ENCODE results near the gene SELENOH.

SELENOH gene

DNA sequence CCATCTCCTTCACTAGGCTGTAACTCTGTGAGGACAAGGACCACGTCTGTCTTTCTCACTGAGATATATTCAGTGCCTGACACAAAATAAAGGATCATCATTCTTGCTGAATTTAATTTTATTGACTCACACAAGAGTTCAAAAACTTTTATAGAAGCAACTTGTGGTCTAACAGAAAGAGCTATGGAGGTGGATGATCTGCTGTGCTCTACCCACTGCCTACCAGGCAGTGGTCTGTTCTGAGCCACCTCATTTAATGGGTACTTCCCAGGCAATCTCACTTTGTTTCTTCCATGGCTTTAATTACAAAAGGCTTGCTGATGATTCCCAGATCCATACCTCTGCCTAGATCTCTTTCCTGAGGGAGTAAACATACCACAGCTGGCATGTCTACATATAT lies 5.6 kb downstream of the SELENOH start:
- no peak for DNase-seq (ENCODE audit: low read depth)

DNA sequence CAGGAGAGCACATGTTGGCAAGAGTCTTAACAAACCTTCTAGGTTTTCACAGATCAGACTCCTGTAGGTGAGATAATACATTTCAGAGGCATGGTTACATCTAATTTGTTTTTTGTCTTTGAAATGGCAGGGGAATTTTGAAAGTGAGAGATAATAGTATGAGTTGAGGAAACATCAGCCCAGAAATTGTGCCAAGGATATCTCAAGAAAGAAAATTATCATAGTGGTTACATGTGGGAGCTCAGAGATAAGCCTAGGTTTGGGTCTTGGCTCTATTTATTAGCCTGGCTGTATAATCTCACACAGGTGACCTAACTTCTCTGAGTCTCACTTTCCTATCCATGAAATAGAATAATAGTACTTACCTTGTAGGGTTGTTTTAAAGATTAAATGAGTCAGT lies 9.9 kb downstream of the SELENOH start:
- no peak for DNase-seq (ENCODE audit: low read depth)

DNA sequence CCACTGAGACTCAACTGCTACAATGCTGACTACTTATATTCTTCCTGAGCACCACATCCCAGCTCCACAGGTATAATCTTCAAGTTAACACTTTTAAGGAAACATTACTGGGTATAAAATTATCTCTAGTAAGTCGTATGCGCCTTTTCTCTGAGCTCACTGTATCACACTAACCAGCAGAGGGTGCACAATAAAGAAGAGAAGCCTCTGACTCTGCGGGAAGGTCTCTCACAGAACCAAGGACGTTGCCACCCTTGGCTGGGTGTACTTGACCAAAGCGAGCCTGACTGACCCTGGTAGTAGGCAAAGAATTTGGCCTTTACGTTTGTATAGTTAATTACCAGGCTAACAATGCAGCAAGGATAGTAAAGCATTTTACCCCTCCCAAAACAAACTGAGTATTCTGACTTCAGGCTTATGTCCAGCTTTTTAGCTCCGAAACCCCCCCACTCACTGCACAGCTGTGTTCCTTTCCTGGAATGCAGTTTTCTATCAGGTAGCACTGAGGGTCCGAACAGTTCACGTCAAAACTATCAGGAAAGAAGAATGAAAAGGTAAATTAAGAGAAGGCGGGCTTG lies 10.5 kb downstream of the SELENOH start, which contains the start of gene BTBD18:
TSS of gene BTBD18 (minus strand) at position 144 of the 578 bp plus-strand sequence. CDS start 631 bp downstream, outside the sequence.
- no peak for DNase-seq (ENCODE audit: low read depth)

DNA sequence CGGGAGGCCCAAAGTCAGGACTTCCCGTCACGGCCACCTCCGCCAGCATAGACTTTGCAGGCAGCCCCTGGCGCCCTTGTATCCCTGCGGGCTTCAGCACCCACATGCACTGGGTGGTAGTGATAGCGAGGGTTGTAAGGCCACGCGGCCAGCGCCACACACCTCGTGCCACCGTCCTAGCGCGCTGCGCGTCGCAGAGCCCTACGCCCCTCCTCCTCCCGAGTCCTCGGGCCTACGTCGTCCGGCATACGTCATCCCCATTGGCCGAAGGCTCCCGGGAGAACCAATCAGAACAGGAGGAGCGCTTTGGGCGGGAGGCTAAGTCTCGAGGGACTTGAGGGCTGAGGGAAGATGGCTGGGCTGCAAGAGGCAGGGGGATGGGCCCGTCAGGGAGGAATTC lies 11.7 kb downstream of the SELENOH start:
- DNase-seq (ENCODE audit: low read depth): no peak

DNA sequence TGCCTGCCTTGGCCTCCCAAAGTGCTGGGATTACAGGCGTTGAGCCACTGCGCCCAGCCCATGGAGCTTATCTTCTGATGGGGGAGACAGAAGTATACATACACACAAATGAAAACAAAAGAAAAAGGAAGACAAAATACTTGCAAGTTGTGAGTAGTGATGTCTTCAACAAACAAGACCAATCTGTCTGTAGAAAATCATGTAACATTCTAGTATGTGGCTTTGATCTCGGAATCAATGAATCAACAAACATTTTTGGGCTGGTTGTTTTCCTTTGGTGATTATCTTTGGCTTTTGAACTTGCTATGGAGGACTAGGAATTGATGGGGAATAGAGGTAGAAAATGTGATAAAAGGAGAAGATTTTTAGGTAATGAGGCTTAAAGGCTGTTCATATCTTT lies 16.9 kb downstream of the SELENOH start:
- no peak for DNase-seq (ENCODE audit: low read depth)

DNA sequence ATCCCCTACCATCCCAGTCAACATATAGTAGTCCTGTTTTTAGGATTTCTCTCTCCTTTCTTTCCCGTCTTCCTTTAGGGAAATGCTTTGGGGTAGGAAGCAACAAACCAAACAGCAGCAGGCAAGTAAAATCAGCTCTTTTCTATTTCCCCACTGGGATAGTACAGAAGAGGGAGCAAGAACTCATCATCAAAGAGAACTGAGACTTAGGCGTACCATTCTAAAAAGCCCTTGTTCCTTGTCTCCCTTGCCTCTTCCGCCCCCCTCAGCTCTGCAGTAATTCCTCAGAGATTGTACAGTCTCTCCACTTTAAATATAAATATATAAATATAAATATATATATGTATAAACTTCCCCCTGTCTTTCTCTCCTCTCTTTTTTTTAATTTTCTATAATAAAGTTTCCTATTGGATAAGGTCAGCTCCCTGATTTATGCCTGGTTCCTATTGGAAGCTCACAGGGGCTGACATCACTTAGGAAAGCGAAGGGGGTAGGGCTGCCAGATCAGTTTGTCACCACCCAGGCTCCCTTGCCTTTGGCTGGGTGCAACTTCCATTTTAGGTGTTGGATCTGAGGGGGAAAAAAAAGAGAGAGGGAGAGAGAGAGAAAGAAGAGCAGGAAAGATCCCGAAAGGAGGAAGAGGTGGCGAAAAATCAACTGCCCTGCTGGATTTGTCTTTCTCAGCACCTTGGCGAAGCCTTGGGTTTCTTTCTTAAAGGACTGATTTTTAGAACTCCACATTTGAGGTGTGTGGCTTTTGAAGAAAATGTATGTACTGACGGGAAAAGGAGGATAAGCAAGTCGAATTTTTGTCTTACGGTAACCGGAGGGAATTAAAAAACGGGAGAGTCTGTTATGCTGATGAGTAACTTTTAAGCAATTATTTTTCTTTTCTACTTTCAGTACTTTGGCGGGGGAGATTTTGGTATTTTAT lies 20.3 kb downstream of the SELENOH start, which contains the start of gene CTNND1:
TSS of gene CTNND1 (plus strand) at position 502 of the 934 bp plus-strand sequence. CDS start 29,677 bp downstream, outside the sequence.
- DNase-seq (ENCODE audit: low read depth): no peak

DNA sequence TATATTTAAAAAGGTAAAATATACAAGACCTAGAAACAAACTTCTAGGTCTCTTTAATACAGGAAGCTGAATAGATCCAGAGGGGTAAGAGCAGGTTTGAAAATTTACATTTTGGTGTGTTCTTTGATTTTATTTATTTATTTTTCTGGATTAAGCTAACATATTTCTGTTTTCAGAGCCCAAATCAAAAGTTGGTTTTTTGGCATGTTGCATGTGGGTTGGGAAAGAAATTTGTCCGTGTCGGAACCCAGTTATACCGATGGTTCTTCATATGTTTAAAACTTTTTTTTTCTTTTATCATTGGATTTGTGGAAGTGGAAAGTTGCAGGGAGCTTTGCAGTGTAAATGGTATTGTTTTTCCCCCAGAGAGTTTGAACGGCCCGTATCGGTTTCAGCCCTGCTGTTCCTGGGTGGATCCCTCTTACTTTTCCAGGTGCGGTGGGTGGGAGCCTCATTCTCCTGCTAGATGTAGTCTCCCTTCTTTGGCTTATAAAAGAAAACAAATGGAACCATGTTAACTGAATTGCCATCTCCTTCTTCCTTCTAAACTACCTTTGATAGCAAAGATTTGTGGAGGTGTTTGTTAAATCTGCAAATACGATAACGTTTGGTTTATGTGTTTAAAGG lies 21.1 kb downstream of the SELENOH start:
- DNase-seq (ENCODE audit: low read depth): no peak

DNA sequence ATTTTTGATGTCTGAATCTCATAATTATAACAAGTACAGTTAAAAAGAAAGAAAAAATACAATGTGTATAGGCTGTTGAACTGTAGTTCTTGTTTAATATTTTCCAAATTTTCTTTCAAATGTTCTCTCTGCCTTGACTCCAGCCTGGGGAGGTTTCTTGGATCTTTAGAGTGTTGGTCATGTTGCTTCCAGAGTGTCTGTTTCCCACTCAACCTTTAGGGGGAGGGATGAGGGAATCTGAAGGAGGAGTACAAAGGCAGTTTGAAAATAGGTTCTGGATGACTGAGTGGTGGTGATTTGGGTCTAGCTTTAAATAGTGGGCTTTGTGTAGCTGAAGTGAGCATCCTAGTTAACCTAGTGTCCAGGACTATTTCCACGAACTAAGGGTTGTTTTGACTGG lies 22.3 kb downstream of the SELENOH start:
- DNase-seq (ENCODE audit: low read depth): no peak

DNA sequence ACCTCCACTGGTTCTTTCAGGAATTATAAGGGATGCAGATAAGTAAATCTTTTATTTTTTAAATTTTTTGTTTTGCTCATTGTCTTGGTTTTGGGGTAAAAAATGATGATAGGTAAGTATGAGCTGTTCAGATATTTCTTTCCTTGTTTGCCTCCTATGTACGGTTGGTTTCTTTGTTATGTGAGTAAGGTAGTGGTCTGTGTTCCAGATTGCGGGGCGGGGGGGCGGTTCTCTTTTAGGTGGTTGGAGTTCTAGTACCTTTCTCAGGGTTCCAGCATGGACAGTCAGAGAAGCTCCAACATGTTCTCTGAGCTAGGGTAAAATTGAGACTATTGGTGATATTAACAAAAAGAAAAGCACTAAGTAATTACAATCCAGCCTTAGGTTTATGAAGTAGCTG lies 22.7 kb downstream of the SELENOH start:
- no peak for DNase-seq (ENCODE audit: low read depth)

DNA sequence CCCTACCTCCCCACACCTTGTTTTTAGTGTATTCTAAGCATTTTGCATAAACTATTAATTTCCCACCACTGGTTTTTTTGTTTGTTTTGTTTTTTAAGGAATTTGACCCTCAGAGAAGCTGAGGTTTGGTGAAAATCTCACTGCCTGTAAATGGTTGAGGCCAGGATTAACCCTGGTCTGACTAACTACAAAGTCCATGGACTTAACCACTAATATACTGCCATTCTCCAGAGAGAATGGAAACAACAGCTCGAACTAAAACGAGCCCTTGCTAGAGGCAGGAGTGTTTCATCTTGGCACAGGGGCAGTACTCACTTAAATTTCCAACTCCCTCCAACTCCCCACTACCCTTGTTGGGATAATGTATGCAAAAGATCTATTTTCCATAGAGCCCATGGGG lies 23.3 kb downstream of the SELENOH start:
- no peak for DNase-seq (ENCODE audit: low read depth)

DNA sequence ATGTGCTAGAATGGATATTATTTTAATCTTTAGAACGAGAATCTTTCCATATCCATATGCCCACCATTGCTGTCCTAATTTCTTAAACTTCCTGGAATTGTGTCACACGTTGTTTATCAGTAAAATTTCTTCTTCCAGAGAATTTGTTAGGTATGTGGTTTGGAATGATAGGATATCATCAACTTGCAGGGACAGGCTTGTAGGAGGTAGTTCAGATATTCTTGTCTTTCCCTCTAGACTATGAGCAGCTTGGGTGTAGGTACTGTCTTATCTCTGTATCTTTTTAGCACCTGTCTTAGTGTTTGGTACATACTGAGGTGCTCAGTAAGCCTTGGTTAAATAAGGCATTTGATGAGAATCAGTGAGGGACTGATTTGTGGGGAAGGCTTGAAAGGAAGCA lies 23.7 kb downstream of the SELENOH start:
- no peak for DNase-seq (ENCODE audit: low read depth)

DNA sequence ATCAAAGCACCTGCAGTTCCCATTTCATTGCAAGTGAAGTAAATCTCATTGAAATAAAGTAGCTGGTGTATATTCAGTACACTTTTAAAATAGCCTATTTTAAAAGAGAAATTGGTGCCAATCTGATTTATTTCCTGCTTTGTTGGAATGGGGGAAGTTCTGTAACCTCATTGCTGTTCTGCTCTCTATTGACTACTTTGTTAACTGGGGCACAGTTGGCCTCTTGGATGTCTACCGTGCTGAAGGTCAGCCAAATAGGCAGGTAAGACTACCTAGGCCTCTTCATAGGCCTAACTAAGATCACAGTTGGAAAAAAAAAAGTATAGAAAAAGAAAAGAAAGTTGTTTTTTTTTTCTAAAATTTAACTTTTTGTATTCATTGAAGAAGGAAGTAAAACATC lies 29.5 kb downstream of the SELENOH start:
- no peak for DNase-seq (ENCODE audit: low read depth)

DNA sequence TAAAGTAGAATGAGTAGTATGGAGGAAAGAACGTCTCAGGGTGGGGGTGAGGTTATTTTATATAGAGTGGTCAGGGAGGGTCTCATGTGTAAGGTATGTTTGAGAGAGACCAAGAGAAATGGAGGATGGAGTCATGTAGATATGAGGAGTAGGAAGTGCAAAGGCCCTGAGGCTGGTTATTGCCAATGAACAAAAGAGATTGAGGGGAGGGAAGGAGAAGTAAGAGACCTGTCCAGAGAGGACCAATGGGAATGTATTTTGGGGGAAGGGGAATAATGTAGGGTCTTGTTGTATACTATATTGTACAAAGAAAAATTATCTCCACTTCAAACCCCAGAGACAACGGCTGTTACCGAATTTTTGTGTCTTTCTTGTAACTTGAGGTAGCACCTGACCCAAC lies 30.1 kb downstream of the SELENOH start:
- no peak for DNase-seq (ENCODE audit: low read depth)

DNA sequence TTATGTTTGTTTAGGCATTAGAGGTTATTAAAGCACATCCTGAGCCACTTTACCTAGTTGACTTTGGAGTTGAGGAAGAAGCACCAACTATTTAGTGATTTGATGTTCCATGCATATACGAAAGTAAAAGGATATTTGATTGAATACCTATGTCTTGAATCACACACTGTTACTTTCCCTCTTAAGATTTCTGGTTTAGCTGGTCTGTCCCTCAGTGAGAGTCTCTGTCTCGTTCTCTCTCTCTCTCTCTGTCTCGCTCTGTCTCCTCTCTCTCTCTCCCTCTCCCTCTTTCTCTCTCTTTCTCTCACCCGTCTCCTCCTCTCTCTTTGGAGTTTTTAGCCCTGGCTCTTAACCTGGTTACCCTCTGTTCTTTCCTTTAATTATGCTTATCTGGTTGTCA lies 31.3 kb downstream of the SELENOH start:
- no peak for DNase-seq (ENCODE audit: low read depth)

DNA sequence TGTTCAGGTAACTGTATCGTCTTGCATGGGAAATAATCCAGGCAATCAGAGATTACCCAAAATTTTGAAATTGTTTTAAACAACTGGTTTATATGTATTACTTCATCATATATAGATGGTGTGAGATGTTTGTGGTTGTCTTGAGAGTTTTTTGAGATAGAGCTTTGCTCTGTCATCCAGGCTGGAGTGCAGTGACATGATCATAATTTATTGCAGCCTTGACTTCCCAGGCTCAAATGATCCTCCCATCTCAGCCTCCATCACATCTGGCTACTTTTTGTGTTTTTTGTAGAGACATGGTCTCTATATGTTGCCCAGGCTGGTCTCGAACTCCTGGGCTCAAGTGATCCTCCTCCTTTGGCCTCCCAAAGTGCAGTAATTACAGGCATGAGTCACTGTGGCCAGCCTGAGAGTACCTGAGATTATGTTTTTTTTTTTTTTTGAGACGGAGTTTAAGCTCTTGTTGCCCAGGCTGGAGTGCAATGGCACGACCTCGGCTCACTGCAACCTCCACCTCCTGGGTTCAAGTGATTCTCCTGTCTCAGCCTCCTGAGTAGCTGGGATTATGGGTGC lies 31.8 kb downstream of the SELENOH start:
- DNase-seq (ENCODE audit: low read depth): no peak

DNA sequence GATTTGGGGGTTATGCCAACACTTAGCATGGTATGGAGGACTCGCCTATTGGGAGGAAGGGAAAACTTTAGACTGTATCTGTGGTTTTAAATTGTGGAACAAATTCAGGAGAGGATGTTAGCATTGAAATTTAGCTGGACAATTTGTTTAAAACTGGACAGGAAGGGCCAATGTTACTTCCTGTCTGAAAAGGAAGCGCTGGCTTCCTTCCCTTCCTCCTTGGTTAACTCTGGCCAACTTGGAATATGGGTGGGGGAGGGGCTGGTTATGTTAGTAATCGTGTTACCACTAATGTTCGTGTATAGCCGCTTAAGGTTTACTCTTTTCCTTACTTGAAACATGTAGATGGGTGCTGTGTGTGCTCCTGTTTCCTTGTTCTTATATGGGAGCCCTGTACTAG lies 34.2 kb downstream of the SELENOH start:
- DNase-seq (ENCODE audit: low read depth): no peak

DNA sequence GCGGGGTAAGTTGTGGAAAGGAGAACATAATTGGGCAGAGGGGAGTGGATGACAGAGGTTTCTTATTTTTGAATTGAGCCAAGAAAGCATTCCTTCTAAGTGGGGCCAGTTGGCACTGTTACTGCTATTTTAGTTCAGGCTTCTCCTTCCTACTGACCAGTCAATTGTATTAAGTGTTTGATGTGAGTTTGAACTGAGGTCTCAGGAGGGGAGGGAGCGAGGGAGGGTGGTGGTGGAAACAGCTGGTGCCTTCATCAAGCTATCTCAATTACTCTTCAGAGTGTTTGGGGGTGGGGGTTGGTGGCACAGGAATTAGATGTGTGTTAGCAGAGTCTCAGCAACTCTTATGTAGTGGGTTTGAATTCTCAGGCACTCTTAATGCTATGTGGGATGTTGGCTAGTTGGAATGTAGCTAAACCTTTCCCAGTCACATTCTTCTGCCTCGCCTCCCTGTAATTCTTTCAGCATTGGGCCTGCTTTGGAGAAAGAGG lies 34.8 kb downstream of the SELENOH start:
- DNase-seq (ENCODE audit: low read depth): no peak

DNA sequence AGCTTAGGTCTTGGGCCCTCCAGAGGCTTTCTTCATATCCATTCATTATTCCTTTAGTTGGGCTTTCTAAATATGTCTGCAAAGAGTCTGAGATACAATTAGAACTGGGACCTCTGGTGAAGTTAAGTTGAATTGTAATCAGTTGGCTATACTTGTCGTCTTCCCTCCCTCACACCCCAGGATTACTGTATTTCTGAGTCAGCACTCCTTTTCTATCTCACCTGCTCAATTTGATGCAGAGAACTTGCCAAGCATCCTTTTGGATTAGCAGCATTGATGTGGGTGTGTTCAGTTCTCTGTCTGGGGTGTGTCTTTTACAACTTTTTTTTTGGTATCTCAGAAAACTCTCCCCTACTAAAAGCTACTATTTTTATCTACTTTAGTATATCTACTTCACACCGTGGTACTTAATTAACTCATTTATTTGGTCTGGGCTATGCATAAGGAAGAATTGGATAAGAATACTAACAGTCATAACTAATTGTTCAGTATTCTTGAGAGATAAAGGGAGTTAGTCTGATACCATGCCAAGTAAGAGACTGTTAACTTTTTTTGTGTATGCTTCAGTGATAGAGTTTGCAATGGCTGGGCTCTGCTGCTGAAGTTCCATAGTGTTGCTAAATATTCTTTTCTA lies 35.4 kb downstream of the SELENOH start:
- no peak for DNase-seq (ENCODE audit: low read depth)

DNA sequence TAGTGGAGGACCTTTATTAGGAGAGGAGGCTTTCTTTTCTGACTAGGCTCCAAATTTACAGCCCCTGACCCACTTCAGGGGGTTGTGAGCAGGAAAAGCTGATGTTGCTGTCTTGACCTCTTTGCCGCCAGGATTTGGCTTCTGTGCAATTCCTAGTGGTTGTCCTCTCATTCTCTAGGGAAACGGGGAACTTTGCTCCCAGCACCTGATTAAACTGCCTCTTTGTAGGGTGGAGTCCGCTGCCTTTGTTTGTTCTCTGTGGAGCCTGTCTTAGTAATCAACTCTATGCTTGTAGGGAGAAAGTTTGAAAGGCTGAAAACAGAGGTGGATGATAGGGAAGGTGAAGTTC lies 36.7 kb downstream of the SELENOH start:
- no peak for DNase-seq (ENCODE audit: low read depth)

DNA sequence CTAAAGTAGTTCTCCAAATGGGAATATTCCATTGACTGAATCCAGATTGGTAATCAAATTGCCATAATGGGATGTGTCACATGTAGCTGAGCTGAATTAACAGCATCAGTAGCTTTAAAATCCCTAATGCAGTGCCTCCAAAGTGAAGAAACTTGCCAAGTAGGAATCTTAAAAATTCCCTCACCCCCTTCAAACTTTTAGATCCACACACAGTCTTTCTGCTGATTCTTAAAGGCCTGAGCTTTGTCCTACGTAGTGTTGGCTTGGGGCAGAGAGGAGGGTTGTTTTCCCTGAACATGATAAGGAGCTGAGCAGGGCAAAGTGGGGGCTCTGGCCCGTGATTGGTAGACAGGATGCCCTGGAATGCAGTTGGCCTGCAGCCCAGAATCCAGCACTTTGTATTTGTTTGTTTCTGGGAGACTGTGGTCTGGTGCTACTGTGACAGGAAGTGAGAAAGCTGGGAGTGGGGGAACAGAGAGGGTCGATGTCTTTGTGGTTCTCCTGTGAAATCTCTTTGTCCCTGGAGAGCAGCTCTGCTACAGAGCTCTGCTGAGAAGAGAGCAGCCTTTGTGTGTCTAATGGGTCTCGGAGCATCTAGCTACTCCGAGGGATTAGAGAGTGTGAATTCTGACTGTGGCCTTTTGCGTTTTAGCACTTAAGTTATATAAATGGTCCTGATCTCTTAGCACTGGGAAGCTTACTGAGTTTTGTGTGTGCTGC lies 37.2 kb downstream of the SELENOH start:
- no peak for DNase-seq (ENCODE audit: low read depth)

DNA sequence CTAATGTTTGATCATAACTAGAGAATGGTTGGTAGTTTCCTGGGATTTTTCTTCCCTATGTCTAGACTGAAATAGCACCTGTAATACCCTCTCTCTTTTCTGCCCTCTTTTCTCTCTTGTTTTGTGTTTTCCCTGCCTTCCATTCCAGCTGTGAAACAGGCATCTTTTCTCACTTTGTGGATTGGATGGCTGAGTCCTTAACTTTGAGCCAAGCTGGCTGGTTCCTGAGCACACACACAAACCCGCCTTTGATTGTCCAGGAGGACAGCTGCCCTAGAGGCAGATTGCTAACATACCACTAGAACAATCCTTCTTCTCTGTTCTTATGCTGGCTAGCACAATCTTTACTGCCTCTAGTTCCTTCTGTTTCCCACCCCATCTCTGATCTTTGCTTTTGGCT lies 38.0 kb downstream of the SELENOH start:
- DNase-seq (ENCODE audit: low read depth): no peak

Data from T-helper 22 cell (primary cell).